ENCODE results near the gene KIF6. TPM values are rescaled to one million over a fixed set of nuclear protein-coding genes. Genes with fewer than 3 reads are reported as not detected.

Gene KIF6
- total RNA-seq, 1 experiment from 2014 or later = 2.7 TPM

GRCh38 chr6:39380837-39381549 lies 344.2 kb downstream of the KIF6 start:
- DNase-seq (ENCODE audit: low spot score) = no peak
- intact Hi-C loops (cut with micrococcal nuclease; ENCODE audit: unreplicated experiment) = no loop called here
- ChIA-PET CTCF (no interaction called here), POLR2A (ENCODE audit: low non-redundant PET) (no interaction called here)
- H3K4me1 ChIP-seq (ENCODE audit: insufficient read depth, low read length, poor library complexity, severe bottlenecking) = no peaks in the 10 kb centered on the region
- H3K4me3 ChIP-seq (ENCODE audit: low read depth, low read length, poor library complexity, severe bottlenecking) = no peak overlapping the region
- H3K27me3 ChIP-seq (replicated peaks; ENCODE audit: insufficient read depth, low read depth, low read length, poor library complexity) = no peaks in the 10 kb centered on the region
- TF ChIP-seq CTCF (conservative IDR thresholded peaks at IDR 0.05; ENCODE audit: low read depth, low read length) = no peak
- no peak for TF ChIP-seq EZH2 (IDR thresholded peaks at IDR 0.05; ENCODE audit: borderline replicate concordance, low read depth, low read length, poor library complexity, severe bottlenecking)
- BruUV-seq (replicated peaks) = no TSS peak
- no peaks in the 10 kb centered on the region for H3K36me3 ChIP-seq (ENCODE audit: insufficient read depth, low read length, poor library complexity, severe bottlenecking)
- H3K9me3 ChIP-seq (ENCODE audit: low read depth, low read length, poor library complexity, severe bottlenecking) = peaks cover 4% of the 10 kb centered on the region
- no peak overlapping the region for H3K27ac ChIP-seq (ENCODE audit: low read depth, low read length, poor library complexity, severe bottlenecking)

- no peak overlapping the region for H3K4me3 ChIP-seq (ENCODE audit: low read depth, low read length, poor library complexity, severe bottlenecking)
- H3K4me1 ChIP-seq (ENCODE audit: insufficient read depth, low read length, poor library complexity, severe bottlenecking) = no peaks in the 10 kb centered on the region
- ChIA-PET POLR2A (ENCODE audit: low non-redundant PET) (no interaction called here), CTCF (no interaction called here)
- H3K9me3 ChIP-seq (ENCODE audit: low read depth, low read length, poor library complexity, severe bottlenecking) = peaks cover 4% of the 10 kb centered on the region
- intact Hi-C loops (cut with micrococcal nuclease; ENCODE audit: unreplicated experiment) = no loop called here
- BruUV-seq (replicated peaks) = no TSS peak
- no peak overlapping the region for H3K27ac ChIP-seq (ENCODE audit: low read depth, low read length, poor library complexity, severe bottlenecking)
- TF ChIP-seq EZH2 (IDR thresholded peaks at IDR 0.05; ENCODE audit: borderline replicate concordance, low read depth, low read length, poor library complexity, severe bottlenecking) = no peak
- no peak for TF ChIP-seq CTCF (conservative IDR thresholded peaks at IDR 0.05; ENCODE audit: low read depth, low read length)
- H3K36me3 ChIP-seq (ENCODE audit: insufficient read depth, low read length, poor library complexity, severe bottlenecking) = no peaks in the 10 kb centered on the region
- no peaks in the 10 kb centered on the region for H3K27me3 ChIP-seq (replicated peaks; ENCODE audit: insufficient read depth, low read depth, low read length, poor library complexity)
- no peak for DNase-seq (ENCODE audit: low spot score)
Observed at GRCh38 chr6:39378960-39379425, 346.2 kb downstream of the KIF6 start.

GRCh38 chr6:39378175-39378959 lies 346.8 kb downstream of the KIF6 start:
- Histone ChIP-seq H3K27ac (ENCODE audit: low read depth, low read length, poor library complexity, severe bottlenecking) (no peak overlapping the region), H3K4me3 (ENCODE audit: low read depth, low read length, poor library complexity, severe bottlenecking) (no peak overlapping the region), H3K36me3 (ENCODE audit: insufficient read depth, low read length, poor library complexity, severe bottlenecking) (no peaks in the 10 kb centered on the region), H3K9me3 (ENCODE audit: low read depth, low read length, poor library complexity, severe bottlenecking) (peaks cover 3% of the 10 kb centered on the region), H3K27me3 (replicated peaks; ENCODE audit: insufficient read depth, low read depth, low read length, poor library complexity) (no peaks in the 10 kb centered on the region), H3K4me1 (ENCODE audit: insufficient read depth, low read length, poor library complexity, severe bottlenecking) (no peaks in the 10 kb centered on the region)
- CTCF ChIA-PET = interaction anchor here (0.5 to 3.1 kb wide), 2 partner anchors 16 to 638 kb away, joined by 3 to 10 read pairs; no protein-coding TSS in a partner anchor
- intact Hi-C loops (cut with micrococcal nuclease; ENCODE audit: unreplicated experiment) = no loop called here
- TF ChIP-seq CTCF (conservative IDR thresholded peaks at IDR 0.05; ENCODE audit: low read depth, low read length) = no peak
- TF ChIP-seq EZH2 (IDR thresholded peaks at IDR 0.05; ENCODE audit: borderline replicate concordance, low read depth, low read length, poor library complexity, severe bottlenecking) = no peak
- POLR2A ChIA-PET (ENCODE audit: low non-redundant PET) = no interaction called here
- no peak for DNase-seq (ENCODE audit: low spot score)
- no TSS peak for BruUV-seq (replicated peaks)
